Heart left ventricle (tissue), 13 donors: ENCODE data around the gene ARIH1.

Experiments used
- POLR2A ChIP-seq, 2 donors: fragments of 450-650 bp; IDR thresholded peaks; one replicate each; pipeline ENCODE4 v1.6.1; 2017; ENCODE audit warnings: antibody characterized with exemption in 2 of 2, mild to moderate bottlenecking in 2 of 2, moderate library complexity in 2 of 2
- TF ChIP-seq, protein P1 (sequence below), 12 donors: fragments of 200-600 bp; sonication (generic) in 4 of 12; IDR thresholded peaks; one replicate each; pipeline versions ENCODE4 v1.5.0 to v1.8.0; 2018 to 2022; ENCODE audit warnings: antibody characterized with exemption in 12 of 12, mild to moderate bottlenecking in 5 of 12
- donor health status: ischemic (EF 13 %, LVEDD 7.1; RV severe dilation, severe dysfunction).
- donor health status: DM: no; HTN: yes; CAD: no.
- donor health status: DM: no; HTN: no; CAD: no.
- donor health status: ischemic (EF 25% LVEDD 6.9; RV normal size, moderate dysfunction).
- donor health status: ischemic (EF 25% LVEDD 5.7; RV mildly dilated, moderate dysfunction).
- donor health status: ischemic (EF 35%, LVEDD 5.7; RV mildly dilated, moderate dysfunction).
- donor health status: nonischemic (EF 11% LVEDD 7.7; RV severe dilation, severe dysfunction).
- donor health status: DM: yes; HTN: yes; CAD: no.
- donor health status: PGD.
- donor health status: ischemic (EF 29% LVEDD 5.4; RV normal size, mild dysfunction).
- donor health status: nonischemic (EF 23%, LVEDD 6.1; RV moderate dilation, normal function).

DNA sequence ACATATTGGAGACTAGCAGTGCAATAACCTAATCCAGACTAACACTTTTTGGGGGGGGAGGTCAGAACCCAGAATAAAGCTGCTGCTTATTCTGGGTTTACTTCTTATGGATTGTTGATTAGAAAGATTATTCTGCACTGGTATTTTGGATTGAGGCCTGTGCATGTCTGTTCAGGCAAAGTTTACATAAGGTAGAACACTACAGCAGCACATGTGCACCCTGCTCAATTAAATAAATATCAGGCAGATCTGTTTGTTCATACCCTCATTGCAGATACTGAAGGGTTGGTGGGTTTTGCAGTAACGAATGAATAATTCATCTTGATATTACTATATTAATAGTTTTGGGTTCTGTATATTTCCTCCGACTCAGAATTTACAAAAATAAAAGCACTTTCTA lies 19.1 kb downstream of the ARIH1 start:
- TF ChIP-seq, protein P1, sequence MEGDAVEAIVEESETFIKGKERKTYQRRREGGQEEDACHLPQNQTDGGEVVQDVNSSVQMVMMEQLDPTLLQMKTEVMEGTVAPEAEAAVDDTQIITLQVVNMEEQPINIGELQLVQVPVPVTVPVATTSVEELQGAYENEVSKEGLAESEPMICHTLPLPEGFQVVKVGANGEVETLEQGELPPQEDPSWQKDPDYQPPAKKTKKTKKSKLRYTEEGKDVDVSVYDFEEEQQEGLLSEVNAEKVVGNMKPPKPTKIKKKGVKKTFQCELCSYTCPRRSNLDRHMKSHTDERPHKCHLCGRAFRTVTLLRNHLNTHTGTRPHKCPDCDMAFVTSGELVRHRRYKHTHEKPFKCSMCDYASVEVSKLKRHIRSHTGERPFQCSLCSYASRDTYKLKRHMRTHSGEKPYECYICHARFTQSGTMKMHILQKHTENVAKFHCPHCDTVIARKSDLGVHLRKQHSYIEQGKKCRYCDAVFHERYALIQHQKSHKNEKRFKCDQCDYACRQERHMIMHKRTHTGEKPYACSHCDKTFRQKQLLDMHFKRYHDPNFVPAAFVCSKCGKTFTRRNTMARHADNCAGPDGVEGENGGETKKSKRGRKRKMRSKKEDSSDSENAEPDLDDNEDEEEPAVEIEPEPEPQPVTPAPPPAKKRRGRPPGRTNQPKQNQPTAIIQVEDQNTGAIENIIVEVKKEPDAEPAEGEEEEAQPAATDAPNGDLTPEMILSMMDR (IDR thresholded peaks at IDR 0.05) = no peak
- no peak for TF ChIP-seq POLR2A (IDR thresholded peaks at IDR 0.05)
